ENCODE results near the gene PPFIA1. TPM values are rescaled to one million over a fixed set of nuclear protein-coding genes. Genes with fewer than 3 reads are reported as not detected.
"Not testable (repeated sequence)": the region's sequence is repeated elsewhere in the genome, so short reads cannot be mapped to it uniquely, and the experiment has no call there.

The PPFIA1 gene
- total RNA-seq, 2 experiments from 2014 or later = 34.3 to 42.0 TPM

GRCh38 chr11:70326833-70327232, 56.3 kb downstream of the PPFIA1 start:
- ChIA-PET POLR2A (no interaction called here), CTCF (no interaction called here)
- H3K9me3 ChIP-seq (ENCODE audit: control insufficient read depth in 1 of 2, insufficient read depth in 1 of 2, low read length in 2 of 2) = no peaks in the 10 kb centered on the region
- DNase-seq (no peak), ATAC-seq (ENCODE audit: poor library complexity) (no peak)
- no peak overlapping the region for H3K4me3 ChIP-seq (ENCODE audit: low read length)
- Mint-ChIP-seq H3K27ac (no peak overlapping the region), H3K4me3 (no peak overlapping the region), H3K9me3 (no peaks in the 10 kb centered on the region), H3K27me3 (no peaks in the 10 kb centered on the region), H3K36me3 (ENCODE audit: low read depth) (peaks cover 88% of the 10 kb centered on the region), H3K4me1 (ENCODE audit: low read depth) (no peaks in the 10 kb centered on the region)
- H3K4me1 ChIP-seq (ENCODE audit: insufficient read depth, low read length) = no peaks in the 10 kb centered on the region
- intact Hi-C loops (cut with DNase I, micrococcal nuclease) = no loop called here
- H3K27me3 ChIP-seq (ENCODE audit: control insufficient read depth in 1 of 2, insufficient read depth in 2 of 2, low read length in 2 of 2) = no peaks in the 10 kb centered on the region
- peaks cover 80% of the 10 kb centered on the region for H3K36me3 ChIP-seq (ENCODE audit: insufficient read depth, low read length)
- no peak overlapping the region for H3K27ac ChIP-seq (ENCODE audit: low read depth in 1 of 2, low read length in 2 of 2)
- TF ChIP-seq, protein P1, sequence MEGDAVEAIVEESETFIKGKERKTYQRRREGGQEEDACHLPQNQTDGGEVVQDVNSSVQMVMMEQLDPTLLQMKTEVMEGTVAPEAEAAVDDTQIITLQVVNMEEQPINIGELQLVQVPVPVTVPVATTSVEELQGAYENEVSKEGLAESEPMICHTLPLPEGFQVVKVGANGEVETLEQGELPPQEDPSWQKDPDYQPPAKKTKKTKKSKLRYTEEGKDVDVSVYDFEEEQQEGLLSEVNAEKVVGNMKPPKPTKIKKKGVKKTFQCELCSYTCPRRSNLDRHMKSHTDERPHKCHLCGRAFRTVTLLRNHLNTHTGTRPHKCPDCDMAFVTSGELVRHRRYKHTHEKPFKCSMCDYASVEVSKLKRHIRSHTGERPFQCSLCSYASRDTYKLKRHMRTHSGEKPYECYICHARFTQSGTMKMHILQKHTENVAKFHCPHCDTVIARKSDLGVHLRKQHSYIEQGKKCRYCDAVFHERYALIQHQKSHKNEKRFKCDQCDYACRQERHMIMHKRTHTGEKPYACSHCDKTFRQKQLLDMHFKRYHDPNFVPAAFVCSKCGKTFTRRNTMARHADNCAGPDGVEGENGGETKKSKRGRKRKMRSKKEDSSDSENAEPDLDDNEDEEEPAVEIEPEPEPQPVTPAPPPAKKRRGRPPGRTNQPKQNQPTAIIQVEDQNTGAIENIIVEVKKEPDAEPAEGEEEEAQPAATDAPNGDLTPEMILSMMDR (IDR thresholded peaks at IDR 0.05) = no peak

DNA sequence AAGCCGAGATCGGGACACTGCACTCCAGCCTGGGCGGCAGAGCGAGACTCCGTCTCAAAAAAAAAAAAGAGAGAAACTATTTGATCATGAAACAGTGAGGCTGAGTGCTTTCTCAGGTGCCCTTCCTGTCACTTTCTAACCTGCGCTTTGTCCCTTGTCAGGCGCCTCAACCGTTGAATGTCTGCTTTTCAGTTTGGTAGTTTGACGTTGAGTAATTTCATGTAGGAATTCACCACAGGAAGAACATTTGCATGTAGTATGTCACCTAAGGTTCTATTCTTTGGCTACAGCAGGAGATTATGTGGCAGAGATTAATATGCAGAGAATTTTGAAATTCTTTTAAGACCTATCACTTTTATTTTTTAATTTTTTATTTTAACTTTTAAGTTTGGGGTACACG, 57.2 kb downstream of the PPFIA1 start:
- H3K4me1 Mint-ChIP-seq (ENCODE audit: low read depth) = no peaks in the 10 kb centered on the region
- H3K4me3 Mint-ChIP-seq = no peak overlapping the region
- intact Hi-C loops (cut with DNase I, micrococcal nuclease) = no loop called here
- no peak overlapping the region for H3K27ac Mint-ChIP-seq
- no peaks in the 10 kb centered on the region for H3K27me3 Mint-ChIP-seq
- H3K4me1 ChIP-seq (ENCODE audit: insufficient read depth, low read length) = no peaks in the 10 kb centered on the region
- TF ChIP-seq, protein P1 (IDR thresholded peaks at IDR 0.05) = no peak
- H3K27me3 ChIP-seq (ENCODE audit: control insufficient read depth in 1 of 2, insufficient read depth in 2 of 2, low read length in 2 of 2) = no peaks in the 10 kb centered on the region
- no peaks in the 10 kb centered on the region for H3K9me3 Mint-ChIP-seq
- ChIA-PET CTCF (no interaction called here), POLR2A (no interaction called here)
- peaks cover 86% of the 10 kb centered on the region for H3K36me3 Mint-ChIP-seq (ENCODE audit: low read depth)
- H3K9me3 ChIP-seq (ENCODE audit: control insufficient read depth in 1 of 2, insufficient read depth in 1 of 2, low read length in 2 of 2) = no peaks in the 10 kb centered on the region
- H3K4me3 ChIP-seq (ENCODE audit: low read length) = no peak overlapping the region
- H3K27ac ChIP-seq (ENCODE audit: low read depth in 1 of 2, low read length in 2 of 2) = no peak overlapping the region
- peaks cover 85% of the 10 kb centered on the region for H3K36me3 ChIP-seq (ENCODE audit: insufficient read depth, low read length)
- ATAC-seq (ENCODE audit: poor library complexity) (no peak), DNase-seq (no peak)

- H3K9me3 Mint-ChIP-seq = no peaks in the 10 kb centered on the region
- ATAC-seq (ENCODE audit: poor library complexity) (no peak), DNase-seq (no peak)
- peaks cover 86% of the 10 kb centered on the region for H3K36me3 Mint-ChIP-seq (ENCODE audit: low read depth)
- intact Hi-C loops (cut with DNase I, micrococcal nuclease) = no loop called here
- no peak overlapping the region for H3K4me3 ChIP-seq (ENCODE audit: low read length)
- no peaks in the 10 kb centered on the region for H3K4me1 Mint-ChIP-seq (ENCODE audit: low read depth)
- POLR2A ChIA-PET = no interaction called here
- H3K27ac ChIP-seq (ENCODE audit: low read depth in 1 of 2, low read length in 2 of 2) = no peak overlapping the region
- H3K27me3 ChIP-seq (ENCODE audit: control insufficient read depth in 1 of 2, insufficient read depth in 2 of 2, low read length in 2 of 2) = no peaks in the 10 kb centered on the region
- no peak overlapping the region for H3K4me3 Mint-ChIP-seq
- TF ChIP-seq, protein P1 (IDR thresholded peaks at IDR 0.05) = no peak
- H3K36me3 ChIP-seq (ENCODE audit: insufficient read depth, low read length) = peaks cover 86% of the 10 kb centered on the region
- H3K27ac Mint-ChIP-seq = no peak overlapping the region
- H3K9me3 ChIP-seq (ENCODE audit: control insufficient read depth in 1 of 2, insufficient read depth in 1 of 2, low read length in 2 of 2) = no peaks in the 10 kb centered on the region
- no peaks in the 10 kb centered on the region for H3K4me1 ChIP-seq (ENCODE audit: insufficient read depth, low read length)
- CTCF ChIA-PET = no interaction called here
- H3K27me3 Mint-ChIP-seq = no peaks in the 10 kb centered on the region
Measured at GRCh38 chr11:70328556-70328955, 58.1 kb downstream of the PPFIA1 start.

GRCh38 chr11:70331320-70331843, 60.9 kb downstream of the PPFIA1 start:
- H3K9me3 Mint-ChIP-seq; ATAC-seq (ENCODE audit: poor library complexity); H3K9me3 ChIP-seq (ENCODE audit: control insufficient read depth in 1 of 2, insufficient read depth in 1 of 2, low read length in 2 of 2); intact Hi-C loops (cut with DNase I, micrococcal nuclease); H3K27me3 Mint-ChIP-seq; DNase-seq; H3K4me3 Mint-ChIP-seq; H3K4me1 Mint-ChIP-seq (ENCODE audit: low read depth); H3K4me3 ChIP-seq (ENCODE audit: low read length); H3K27me3 ChIP-seq (ENCODE audit: control insufficient read depth in 1 of 2, insufficient read depth in 2 of 2, low read length in 2 of 2); H3K27ac Mint-ChIP-seq; H3K4me1 ChIP-seq (ENCODE audit: insufficient read depth, low read length); H3K27ac ChIP-seq (ENCODE audit: low read depth in 1 of 2, low read length in 2 of 2); CTCF ChIA-PET: not testable (repeated sequence)
- POLR2A ChIA-PET = interaction anchor here (0.7 kb wide), 1 partner anchor 93 kb away, joined by 3 read pairs; no protein-coding TSS in a partner anchor
- H3K36me3 Mint-ChIP-seq (ENCODE audit: low read depth) = peaks cover 88% of the 10 kb centered on the region
- H3K36me3 ChIP-seq (ENCODE audit: insufficient read depth, low read length) = peaks cover 89% of the 10 kb centered on the region
